NCI-H2227 treated with DMSO at 0.1 percent for 48 hours (cell line): ENCODE measurements around the gene NINJ2.
"Not testable (repeated sequence)": the region's sequence is repeated elsewhere in the genome, so short reads cannot be mapped to it uniquely, and the experiment has no call there.

ENCODE experiments used
- DNase-seq: peaks from one replicate; lab custom pipeline; 2025; lab: John Stamatoyannopoulos, UW

NINJ2 gene, protein sequence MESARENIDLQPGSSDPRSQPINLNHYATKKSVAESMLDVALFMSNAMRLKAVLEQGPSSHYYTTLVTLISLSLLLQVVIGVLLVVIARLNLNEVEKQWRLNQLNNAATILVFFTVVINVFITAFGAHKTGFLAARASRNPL

DNA sequence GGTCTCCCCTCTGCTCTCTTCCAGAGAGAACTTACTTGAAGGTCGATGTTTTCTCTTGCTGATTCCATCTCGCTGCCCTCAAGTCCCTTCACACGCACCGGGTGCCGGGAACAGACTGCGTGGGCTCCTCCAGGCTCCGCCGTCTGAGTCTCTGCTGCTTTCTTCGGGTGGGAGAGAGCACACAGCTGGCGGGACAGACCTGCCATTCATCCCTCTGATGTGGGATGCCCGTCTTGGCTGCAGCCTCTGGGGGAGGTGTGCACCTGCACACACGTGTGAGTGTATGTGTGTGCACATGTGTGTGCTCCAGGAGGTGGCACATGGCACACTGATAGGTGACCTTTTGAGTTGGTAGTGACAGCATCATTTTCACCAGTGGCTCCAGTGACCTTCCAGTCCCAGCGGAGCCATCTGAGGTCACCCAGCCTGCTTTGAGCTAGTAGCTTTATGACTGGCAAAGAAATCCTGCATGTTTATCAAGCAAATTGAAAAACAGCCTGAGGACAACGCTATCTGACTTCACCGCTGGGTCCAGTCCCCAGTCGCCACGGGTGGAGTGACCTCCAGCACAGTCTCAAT is at the start of gene NINJ2:
Gene NINJ2, minus strand, starts transcription at position 153 of the 579 bp plus-strand sequence. Its CDS starts 85 bp downstream, at position 68.
- no peak for DNase-seq

- DNase-seq, result no peak
Measured at GRCh38 chr12:712172-712863, 49.1 kb upstream of the NINJ2 start.

GRCh38 chr12:709455-710020 is 46.3 kb upstream of the NINJ2 start:
- DNase-seq, result peak; percentile 17

DNA sequence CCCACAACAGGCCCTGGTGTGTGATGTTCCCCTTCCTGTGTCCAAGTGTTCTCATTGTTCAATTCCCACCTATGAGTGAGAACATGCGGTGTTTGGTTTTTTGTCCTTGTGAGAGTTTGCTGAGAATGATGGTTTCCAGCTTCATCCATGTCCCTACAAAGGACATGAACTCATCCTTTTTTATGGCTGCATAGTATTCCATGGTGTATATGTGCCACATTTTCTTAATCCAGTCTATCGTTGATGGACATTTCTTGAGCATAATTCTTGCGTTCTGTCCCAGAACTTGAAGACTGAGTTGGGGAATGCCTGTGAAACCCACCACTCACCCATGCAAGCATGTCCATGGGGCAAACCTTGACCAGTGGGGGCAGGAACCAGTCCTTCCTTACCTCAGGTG is 44.8 kb upstream of the NINJ2 start:
- not testable (repeated sequence) for DNase-seq

DNA sequence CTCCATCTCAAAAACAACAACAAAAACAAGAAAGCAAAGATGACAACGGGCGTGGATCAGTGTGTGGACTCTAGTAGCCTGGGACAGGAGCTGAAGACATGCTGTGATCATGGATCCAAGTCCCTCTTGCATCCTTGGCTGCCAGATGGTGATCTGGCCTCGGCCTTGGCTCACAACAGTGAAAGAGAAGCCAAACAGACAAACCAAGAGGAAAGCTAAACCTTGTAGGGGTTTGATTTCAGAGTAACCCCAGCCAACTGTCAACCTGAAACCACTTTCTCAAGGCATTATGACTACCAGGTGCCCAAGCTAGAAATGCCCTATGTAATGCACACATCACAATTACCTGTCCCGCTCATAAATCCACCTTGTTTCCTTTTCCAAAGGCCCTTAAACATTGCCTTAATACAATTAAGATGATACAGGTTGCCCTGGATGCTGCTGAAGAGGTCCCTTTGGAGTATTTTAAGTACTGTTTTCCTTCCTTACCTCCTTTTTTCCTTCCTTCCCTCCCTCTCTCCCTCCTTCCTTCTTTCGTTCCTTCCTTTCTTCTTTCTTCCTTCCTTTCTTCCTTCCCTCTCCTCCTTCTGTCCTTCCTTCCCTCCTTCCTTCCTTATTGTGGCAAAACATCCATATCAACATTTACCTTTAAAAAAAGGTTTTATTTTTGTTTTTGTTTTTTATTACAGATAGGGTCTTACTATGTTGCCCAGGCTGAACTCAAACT is 41.4 kb upstream of the NINJ2 start:
- DNase-seq, result no peak

DNA sequence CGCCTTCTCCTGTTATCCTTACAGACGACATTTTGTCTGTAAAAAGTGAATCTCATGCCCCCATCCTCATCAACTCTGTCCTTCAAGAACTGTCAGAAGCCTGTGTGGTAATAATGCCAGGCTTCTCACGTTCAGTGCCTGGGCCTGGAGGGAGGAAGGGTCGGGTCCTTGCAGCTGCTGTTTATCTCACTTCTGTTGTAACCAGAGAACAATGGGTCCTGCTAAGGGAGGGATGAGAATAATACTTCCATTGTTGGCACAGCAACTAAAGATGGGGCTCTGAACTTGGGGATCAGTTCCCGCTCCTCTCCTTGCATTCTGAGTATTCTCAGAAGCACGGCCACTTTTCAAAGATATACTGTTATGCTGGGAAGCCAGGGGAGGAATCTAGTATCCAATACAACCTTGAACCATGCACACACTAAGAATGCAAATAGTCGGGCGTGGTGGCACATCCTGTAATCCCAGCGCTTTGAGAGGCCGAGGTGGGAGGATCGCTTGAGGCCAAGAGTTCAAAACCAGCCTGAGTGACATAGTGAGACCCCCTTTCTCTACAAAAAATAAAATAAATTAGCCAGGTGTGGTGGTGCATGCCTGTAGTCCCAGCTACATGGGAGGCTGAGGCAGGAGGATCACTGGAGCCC is 38.8 kb upstream of the NINJ2 start:
- DNase-seq, result no peak

DNA sequence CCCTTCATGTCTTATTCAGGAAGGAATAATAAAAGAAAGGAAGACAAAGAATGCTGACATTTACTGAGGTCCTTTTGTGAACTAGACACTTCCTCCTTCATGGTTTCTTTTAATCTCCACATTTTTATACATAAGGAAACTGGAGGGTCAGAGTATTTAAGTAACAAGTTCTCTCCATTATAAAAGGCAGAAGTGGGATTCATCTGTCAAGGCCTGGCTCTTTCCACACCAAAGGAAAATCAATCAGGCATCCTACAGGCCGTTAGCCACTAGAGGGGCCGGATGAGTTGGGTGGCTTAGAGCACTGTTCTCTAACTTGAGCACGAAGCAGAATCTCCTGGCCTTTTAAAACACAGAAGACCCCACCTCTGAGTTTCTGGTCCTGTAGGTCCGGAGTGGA is 36.8 kb upstream of the NINJ2 start:
- no peak for DNase-seq

DNA sequence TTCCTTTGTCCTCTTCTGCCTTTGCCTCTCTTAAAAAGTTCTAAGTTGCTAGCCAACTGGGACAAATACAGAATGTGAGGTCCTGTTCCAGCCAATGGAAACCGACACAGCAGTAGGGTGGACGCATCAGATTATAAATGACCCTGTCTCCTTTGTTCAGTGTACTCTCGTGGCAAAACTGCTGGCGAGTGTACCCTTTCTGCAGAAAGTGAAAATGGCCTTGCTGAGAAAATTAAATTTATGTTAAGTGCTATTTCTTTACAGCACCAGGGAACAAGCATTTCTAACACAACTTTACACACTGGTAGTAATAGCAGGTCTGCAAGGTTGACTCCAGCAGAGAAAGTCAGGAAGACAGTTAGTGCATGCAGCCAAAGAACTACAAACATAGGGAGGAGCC is 35.0 kb upstream of the NINJ2 start:
- DNase-seq, result not testable (repeated sequence)

GRCh38 chr12:697481-697880 is 34.2 kb upstream of the NINJ2 start:
- no peak for DNase-seq

GRCh38 chr12:694734-695503 is 31.7 kb upstream of the NINJ2 start:
- no peak for DNase-seq

DNA sequence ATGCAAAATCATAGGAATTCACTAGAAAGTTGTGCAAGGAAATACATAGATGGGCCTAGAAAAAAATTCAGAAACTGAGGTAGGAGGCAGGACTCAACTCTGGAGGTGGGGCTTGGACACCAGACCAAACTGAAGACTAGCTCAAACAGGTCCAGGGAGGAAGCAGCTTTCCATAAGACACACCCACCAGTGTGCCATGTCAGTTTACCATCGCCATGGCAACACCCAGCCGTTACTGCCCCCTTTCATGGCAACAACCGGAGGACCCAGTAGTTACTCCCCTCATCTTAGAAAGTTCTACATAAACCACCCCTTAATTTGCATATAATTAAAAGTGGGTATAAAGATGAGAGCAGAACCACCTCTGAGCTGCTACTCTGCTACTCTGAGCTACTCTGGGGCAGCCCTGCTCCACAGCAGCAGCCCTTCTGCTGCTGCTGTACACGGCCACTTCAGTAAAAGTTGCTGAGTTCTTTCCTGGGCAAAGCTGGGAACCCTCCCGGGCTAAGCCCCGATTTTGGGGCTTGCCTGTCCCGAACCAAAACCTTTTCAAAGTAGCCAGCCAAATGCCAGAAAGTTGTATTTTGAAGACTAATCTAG is 30.8 kb upstream of the NINJ2 start:
- no peak for DNase-seq

- no peak for DNase-seq
Measured at GRCh38 chr12:692274-692673, 29.0 kb upstream of the NINJ2 start.

GRCh38 chr12:690466-690865 is 27.2 kb upstream of the NINJ2 start:
- DNase-seq, result no peak

DNA sequence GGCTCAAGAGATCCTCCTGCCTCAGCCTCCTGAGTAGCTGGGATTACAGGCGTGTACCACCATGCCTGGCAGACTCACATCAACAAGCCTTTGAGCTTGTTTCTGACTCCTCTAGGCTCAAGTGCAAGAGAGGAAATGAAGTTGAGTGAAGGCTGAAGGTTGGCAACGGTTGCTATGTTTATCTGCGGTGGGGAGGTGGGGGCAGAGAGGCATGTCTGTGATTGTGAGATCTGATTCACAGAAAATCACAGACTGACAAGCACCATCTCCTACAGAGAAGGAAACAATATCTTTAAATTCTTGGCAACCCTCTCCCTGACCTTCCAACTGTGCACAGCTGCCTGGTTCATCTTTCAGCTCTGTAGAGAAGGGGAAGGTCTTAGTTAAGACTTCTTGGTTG is 22.1 kb upstream of the NINJ2 start:
- DNase-seq, result no peak

DNA sequence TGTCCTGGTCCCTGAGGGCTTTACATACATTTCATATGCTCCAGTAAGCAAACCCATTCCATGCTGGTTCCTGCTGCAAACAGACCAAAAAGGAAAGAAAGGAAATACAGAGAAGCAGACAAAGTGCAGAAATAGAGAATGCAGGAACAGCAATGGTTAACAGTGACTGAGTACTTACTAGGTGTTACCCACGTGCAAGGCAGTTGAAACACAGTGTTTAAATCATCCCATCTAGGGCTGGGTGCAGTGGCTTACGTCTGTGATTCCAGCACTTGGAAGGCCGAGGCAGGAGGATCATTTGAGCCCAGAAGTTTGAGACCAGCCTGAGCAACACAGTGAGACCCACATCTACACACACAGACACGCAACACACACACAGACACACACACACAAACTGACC is 21.2 kb upstream of the NINJ2 start:
- DNase-seq, result no peak

GRCh38 chr12:681568-682256 is 18.5 kb upstream of the NINJ2 start:
- no peak for DNase-seq

DNA sequence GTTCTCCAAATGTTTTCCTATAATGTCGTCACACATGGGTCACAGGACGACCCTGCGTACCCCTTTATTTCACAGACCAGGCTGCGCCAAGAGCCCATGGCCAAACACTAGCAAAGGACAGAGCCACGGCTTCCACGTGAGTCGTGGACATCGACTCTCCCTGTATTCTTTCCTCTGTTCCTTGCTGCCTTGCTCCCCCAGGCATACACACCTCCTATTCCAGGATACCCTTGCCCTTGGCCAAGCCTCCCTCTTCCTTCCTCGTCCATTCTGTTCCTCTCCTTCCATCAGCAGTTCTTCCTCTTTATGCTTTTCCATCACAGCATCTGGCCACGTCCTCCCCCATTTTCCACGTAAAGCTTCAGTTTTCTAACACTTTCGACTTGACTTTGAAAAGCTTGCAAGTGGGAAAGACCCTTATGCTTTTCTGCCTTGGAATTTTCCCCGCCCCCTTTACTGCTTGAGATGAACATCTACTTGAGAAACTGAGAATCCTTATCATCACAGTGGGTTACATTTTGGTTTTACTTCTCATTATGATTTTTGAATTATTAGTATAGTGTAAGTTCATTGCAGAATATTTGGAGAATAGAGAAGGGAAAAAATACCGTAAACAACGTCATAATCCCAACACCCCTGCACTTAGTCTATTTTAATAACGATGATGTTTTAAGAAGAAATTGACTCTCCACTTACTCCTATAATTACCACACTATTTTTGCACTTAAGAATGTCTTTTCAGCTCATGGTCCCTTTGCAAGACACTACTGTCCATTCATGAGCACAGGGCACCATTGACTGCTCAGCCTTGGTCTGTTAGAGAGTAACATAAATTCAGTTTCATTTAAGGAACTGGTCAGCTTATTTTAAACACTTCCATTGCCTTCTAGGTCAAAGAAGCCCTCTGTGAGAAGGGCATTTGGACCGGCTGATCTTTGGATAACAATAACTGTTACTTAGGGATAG is 15.8 kb upstream of the NINJ2 start:
- no peak for DNase-seq

DNA sequence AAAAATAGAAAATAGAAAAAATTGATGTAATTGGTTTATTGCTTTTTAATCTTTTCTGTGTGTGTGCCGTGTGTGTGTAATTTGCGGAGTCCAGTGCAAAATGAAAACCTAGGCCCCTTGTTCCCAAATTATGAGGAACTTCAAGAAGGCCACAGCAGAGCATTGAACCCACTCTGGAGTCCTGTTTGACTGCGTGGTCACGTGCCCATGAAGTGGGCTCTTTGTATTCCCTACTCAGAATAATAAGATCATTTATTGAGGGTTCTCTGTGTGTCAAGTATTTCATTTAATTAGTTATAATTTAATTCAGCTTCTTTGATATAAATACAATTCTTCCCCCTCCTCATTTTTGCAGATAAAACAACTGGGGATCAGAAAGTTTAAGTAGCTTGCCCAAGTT is 12.3 kb upstream of the NINJ2 start:
- no peak for DNase-seq

GRCh38 chr12:674272-674781 is 11.1 kb upstream of the NINJ2 start:
- no peak for DNase-seq
